ENCODE data around the gene DUSP1. TPM values are rescaled to one million over a fixed set of nuclear protein-coding genes. Genes with fewer than 3 reads are reported as not detected.

DUSP1 gene
- total RNA-seq, 1 donor from 2014 or later = 25.3 TPM

- no peak for TF ChIP-seq CTCF (IDR thresholded peaks at IDR 0.05; ENCODE audit: unreplicated experiment)
- no peak overlapping the region for H3K4me3 Mint-ChIP-seq (ENCODE audit: unreplicated experiment)
- H3K9me3 Mint-ChIP-seq (ENCODE audit: unreplicated experiment) = no peaks in the 10 kb centered on the region
- no peak for DNase-seq (ENCODE audit: low spot score)
- H3K36me3 Mint-ChIP-seq (ENCODE audit: low read depth, unreplicated experiment) = peaks cover 4% of the 10 kb centered on the region
- H3K4me1 Mint-ChIP-seq (ENCODE audit: unreplicated experiment) = peaks cover 7% of the 10 kb centered on the region
- H3K27me3 Mint-ChIP-seq (ENCODE audit: unreplicated experiment) = peaks cover 14% of the 10 kb centered on the region
- no peak overlapping the region for H3K27ac Mint-ChIP-seq (ENCODE audit: unreplicated experiment)
Measured at GRCh38 chr5:172732201-172732865, 38.7 kb downstream of the DUSP1 start.

- H3K27ac Mint-ChIP-seq (ENCODE audit: unreplicated experiment) = no peak overlapping the region
- peaks cover 16% of the 10 kb centered on the region for H3K27me3 Mint-ChIP-seq (ENCODE audit: unreplicated experiment)
- H3K4me1 Mint-ChIP-seq (ENCODE audit: unreplicated experiment) = peaks cover 7% of the 10 kb centered on the region
- DNase-seq (ENCODE audit: low spot score) = no peak
- H3K36me3 Mint-ChIP-seq (ENCODE audit: low read depth, unreplicated experiment) = peaks cover 4% of the 10 kb centered on the region
- TF ChIP-seq CTCF (IDR thresholded peaks at IDR 0.05; ENCODE audit: unreplicated experiment) = no peak
- no peaks in the 10 kb centered on the region for H3K9me3 Mint-ChIP-seq (ENCODE audit: unreplicated experiment)
- H3K4me3 Mint-ChIP-seq (ENCODE audit: unreplicated experiment) = no peak overlapping the region
Measured at GRCh38 chr5:172731680-172732074, 39.3 kb downstream of the DUSP1 start.

GRCh38 chr5:172730981-172731679 lies 39.9 kb downstream of the DUSP1 start:
- H3K4me1 Mint-ChIP-seq (ENCODE audit: unreplicated experiment) = peaks cover 7% of the 10 kb centered on the region
- no peak for TF ChIP-seq CTCF (IDR thresholded peaks at IDR 0.05; ENCODE audit: unreplicated experiment)
- H3K36me3 Mint-ChIP-seq (ENCODE audit: low read depth, unreplicated experiment) = peaks cover 4% of the 10 kb centered on the region
- H3K27ac Mint-ChIP-seq (ENCODE audit: unreplicated experiment) = no peak overlapping the region
- no peak for DNase-seq (ENCODE audit: low spot score)
- no peak overlapping the region for H3K4me3 Mint-ChIP-seq (ENCODE audit: unreplicated experiment)
- peaks cover 20% of the 10 kb centered on the region for H3K27me3 Mint-ChIP-seq (ENCODE audit: unreplicated experiment)
- no peaks in the 10 kb centered on the region for H3K9me3 Mint-ChIP-seq (ENCODE audit: unreplicated experiment)

GRCh38 chr5:172730222-172730621 lies 40.8 kb downstream of the DUSP1 start:
- H3K27ac Mint-ChIP-seq (ENCODE audit: unreplicated experiment) = no peak overlapping the region
- no peak for TF ChIP-seq CTCF (IDR thresholded peaks at IDR 0.05; ENCODE audit: unreplicated experiment)
- H3K36me3 Mint-ChIP-seq (ENCODE audit: low read depth, unreplicated experiment) = peaks cover 4% of the 10 kb centered on the region
- H3K4me1 Mint-ChIP-seq (ENCODE audit: unreplicated experiment) = peaks cover 7% of the 10 kb centered on the region
- no peak overlapping the region for H3K4me3 Mint-ChIP-seq (ENCODE audit: unreplicated experiment)
- peaks cover 17% of the 10 kb centered on the region for H3K27me3 Mint-ChIP-seq (ENCODE audit: unreplicated experiment)
- DNase-seq (ENCODE audit: low spot score) = no peak
- H3K9me3 Mint-ChIP-seq (ENCODE audit: unreplicated experiment) = no peaks in the 10 kb centered on the region

- Mint-ChIP-seq H3K27me3 (ENCODE audit: unreplicated experiment) (peaks cover 15% of the 10 kb centered on the region), H3K4me1 (ENCODE audit: unreplicated experiment) (peaks cover 5% of the 10 kb centered on the region), H3K4me3 (ENCODE audit: unreplicated experiment) (no peak overlapping the region), H3K27ac (ENCODE audit: unreplicated experiment) (no peak overlapping the region), H3K36me3 (ENCODE audit: low read depth, unreplicated experiment) (peaks cover 4% of the 10 kb centered on the region), H3K9me3 (ENCODE audit: unreplicated experiment) (no peaks in the 10 kb centered on the region)
- TF ChIP-seq CTCF (IDR thresholded peaks at IDR 0.05; ENCODE audit: unreplicated experiment) = no peak
- DNase-seq (ENCODE audit: low spot score) = no peak
Measured at GRCh38 chr5:172729588-172729987, 41.4 kb downstream of the DUSP1 start.

All from endothelial cell (in vitro differentiated cells).